ENCODE measurements around the gene GTF3A. TPM values are rescaled to one million over a fixed set of nuclear protein-coding genes. Genes with fewer than 3 reads are reported as not detected.

GTF3A gene
- total RNA-seq, 1 experiment from 2014 or later = 126 TPM

DNA sequence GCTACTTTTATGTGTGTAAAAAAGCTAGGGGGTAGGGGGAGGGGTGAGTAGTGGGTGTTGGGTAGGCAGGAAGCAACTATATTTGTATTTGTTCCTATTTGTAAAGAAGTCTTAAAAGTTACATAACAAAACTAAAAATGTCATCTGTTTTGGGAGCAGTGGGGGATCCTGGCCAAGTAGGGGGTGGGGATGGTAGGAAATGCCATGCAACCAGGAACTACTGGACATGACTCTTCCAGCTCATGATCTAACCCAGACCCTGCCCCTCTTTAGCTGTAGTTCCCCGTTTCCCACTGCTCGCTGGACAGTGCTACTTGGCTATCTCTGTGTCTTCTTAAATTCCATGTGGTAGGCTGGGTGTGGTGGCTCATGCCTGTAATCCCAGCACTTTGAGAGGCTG is 3.2 kb downstream of the GTF3A start:
- H3K27ac ChIP-seq (ENCODE audit: low read depth, low read length, poor library complexity, severe bottlenecking) = no peak overlapping the region
- H3K4me3 ChIP-seq (ENCODE audit: low read depth, low read length, poor library complexity, severe bottlenecking) = no peak overlapping the region
- no peaks in the 10 kb centered on the region for H3K9me3 ChIP-seq (ENCODE audit: low read depth, low read length, poor library complexity, severe bottlenecking)
- DNase-seq (ENCODE audit: low spot score) = no peak
- BruUV-seq (replicated peaks) = no TSS peak
- ChIA-PET POLR2A (ENCODE audit: low non-redundant PET) (no interaction called here), CTCF (no interaction called here)
- no peak for TF ChIP-seq CTCF (conservative IDR thresholded peaks at IDR 0.05; ENCODE audit: low read depth, low read length)
- no peak for TF ChIP-seq EZH2 (IDR thresholded peaks at IDR 0.05; ENCODE audit: borderline replicate concordance, low read depth, low read length, poor library complexity, severe bottlenecking)
- H3K36me3 ChIP-seq (ENCODE audit: insufficient read depth, low read length, poor library complexity, severe bottlenecking) = peaks cover 59% of the 10 kb centered on the region
- H3K27me3 ChIP-seq (replicated peaks; ENCODE audit: insufficient read depth, low read depth, low read length, poor library complexity) = no peaks in the 10 kb centered on the region
- H3K4me1 ChIP-seq (ENCODE audit: insufficient read depth, low read length, poor library complexity, severe bottlenecking) = peaks cover 17% of the 10 kb centered on the region
- intact Hi-C loops (cut with micrococcal nuclease; ENCODE audit: unreplicated experiment) = no loop called here

DNA sequence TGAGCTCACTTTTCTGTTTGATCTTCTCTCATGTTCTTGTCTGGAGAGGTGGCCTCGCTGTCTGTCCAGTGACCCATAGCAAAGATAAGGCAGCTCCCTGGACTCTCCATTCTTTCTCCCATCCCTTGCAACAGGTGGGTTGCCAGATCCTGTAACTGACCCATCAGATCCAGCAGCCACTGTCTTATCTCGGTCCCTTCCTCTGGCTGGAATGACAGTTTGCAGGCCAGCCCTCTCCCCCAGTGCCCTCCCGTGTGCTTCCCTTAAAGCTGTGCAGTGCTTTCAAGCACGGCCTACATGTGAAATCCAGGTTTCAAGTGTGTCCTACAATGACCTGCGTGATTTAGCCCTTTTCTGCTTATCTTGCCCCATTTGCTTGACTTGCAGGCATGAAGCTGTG is 3.7 kb downstream of the GTF3A start:
- DNase-seq (ENCODE audit: low spot score) = no peak
- H3K27ac ChIP-seq (ENCODE audit: low read depth, low read length, poor library complexity, severe bottlenecking) = no peak overlapping the region
- no peaks in the 10 kb centered on the region for H3K27me3 ChIP-seq (replicated peaks; ENCODE audit: insufficient read depth, low read depth, low read length, poor library complexity)
- H3K4me1 ChIP-seq (ENCODE audit: insufficient read depth, low read length, poor library complexity, severe bottlenecking) = peaks cover 17% of the 10 kb centered on the region
- H3K4me3 ChIP-seq (ENCODE audit: low read depth, low read length, poor library complexity, severe bottlenecking) = no peak overlapping the region
- no TSS peak for BruUV-seq (replicated peaks)
- no peaks in the 10 kb centered on the region for H3K9me3 ChIP-seq (ENCODE audit: low read depth, low read length, poor library complexity, severe bottlenecking)
- intact Hi-C loops (cut with micrococcal nuclease; ENCODE audit: unreplicated experiment) = no loop called here
- CTCF ChIA-PET = no interaction called here
- TF ChIP-seq CTCF (conservative IDR thresholded peaks at IDR 0.05; ENCODE audit: low read depth, low read length) (no peak), EZH2 (IDR thresholded peaks at IDR 0.05; ENCODE audit: borderline replicate concordance, low read depth, low read length, poor library complexity, severe bottlenecking) (no peak)
- POLR2A ChIA-PET (ENCODE audit: low non-redundant PET) = interaction anchor here (0.6 kb wide), 1 partner anchor 373 kb away, joined by 5 read pairs; no protein-coding TSS in a partner anchor
- H3K36me3 ChIP-seq (ENCODE audit: insufficient read depth, low read length, poor library complexity, severe bottlenecking) = peaks cover 63% of the 10 kb centered on the region

- intact Hi-C loops (cut with micrococcal nuclease; ENCODE audit: unreplicated experiment) = no loop called here
- DNase-seq (ENCODE audit: low spot score) = no peak
- Histone ChIP-seq H3K27me3 (replicated peaks; ENCODE audit: insufficient read depth, low read depth, low read length, poor library complexity) (no peaks in the 10 kb centered on the region), H3K4me3 (ENCODE audit: low read depth, low read length, poor library complexity, severe bottlenecking) (no peak overlapping the region), H3K9me3 (ENCODE audit: low read depth, low read length, poor library complexity, severe bottlenecking) (no peaks in the 10 kb centered on the region), H3K27ac (ENCODE audit: low read depth, low read length, poor library complexity, severe bottlenecking) (no peak overlapping the region), H3K4me1 (ENCODE audit: insufficient read depth, low read length, poor library complexity, severe bottlenecking) (no peaks in the 10 kb centered on the region), H3K36me3 (ENCODE audit: insufficient read depth, low read length, poor library complexity, severe bottlenecking) (peaks cover 88% of the 10 kb centered on the region)
- POLR2A ChIA-PET (ENCODE audit: low non-redundant PET) = no interaction called here
- no TSS peak for BruUV-seq (replicated peaks)
- TF ChIP-seq EZH2 (IDR thresholded peaks at IDR 0.05; ENCODE audit: borderline replicate concordance, low read depth, low read length, poor library complexity, severe bottlenecking) (no peak), CTCF (conservative IDR thresholded peaks at IDR 0.05; ENCODE audit: low read depth, low read length) (no peak)
- CTCF ChIA-PET = no interaction called here
These were observed 7.8 kb downstream of the GTF3A start for GRCh38 chr13:27432180-27432579.
